Neural progenitor cell (in vitro differentiated cells): ENCODE data around the gene BRCA1. TPM values are rescaled to one million over a fixed set of nuclear protein-coding genes. Genes with fewer than 3 reads are reported as not detected.
A peak's percentile ranks its signal among the peaks of the same experiment; 100 is the strongest.

Source experiments
- DNase-seq: peaks from one replicate; pipeline ENCODE4 v3.0.0-alpha.2; 2016; ENCODE audit warnings: low spot score
- H2AFZ ChIP-seq: fragments of 200-600 bp; sonication (generic); replicated peaks from 2 replicates; pipeline ENCODE4 v1.6.1; 2016; ENCODE audit warnings: antibody characterized with exemption
- H3F3A ChIP-seq: fragments of 200-600 bp; sonication (generic); 2 replicates; pipeline ENCODE4 v1.6.1; 2016; ENCODE audit warnings: antibody characterized with exemption, low read depth
- H3K27ac ChIP-seq: fragments of 200-600 bp; sonication (generic); 2 replicates; pipeline ENCODE4 v1.5.1; 2016; ENCODE audit warnings: mild to moderate bottlenecking
- H3K27me3 ChIP-seq: fragments of 200-600 bp; sonication (generic); 2 replicates; pipeline ENCODE4 v1.6.1; 2016; ENCODE audit warnings: mild to moderate bottlenecking, moderate library complexity
- H3K36me3 ChIP-seq: fragments of 200-600 bp; sonication (generic); 2 replicates; pipeline ENCODE4 v1.5.1; 2016
- H3K4me1 ChIP-seq: fragments of 200-600 bp; sonication (generic); 2 replicates; pipeline ENCODE4 v1.6.1; 2016; ENCODE audit warnings: mixed run types
- H3K4me2 ChIP-seq: fragments of 200-600 bp; sonication (generic); 2 replicates; pipeline ENCODE4 v1.6.1; 2016
- H3K4me3 ChIP-seq: fragments of 200-600 bp; sonication (generic); 2 replicates; pipeline ENCODE4 v1.5.1; 2016
- H3K79me2 ChIP-seq: fragments of 200-600 bp; sonication (generic); 2 replicates; pipeline ENCODE4 v1.6.1; 2016; ENCODE audit warnings: low read depth
- H3K9ac ChIP-seq: fragments of 200-600 bp; sonication (generic); 2 replicates; pipeline ENCODE4 v1.6.1; 2016
- H3K9me3 ChIP-seq: fragments of 200-600 bp; sonication (generic); 2 replicates; pipeline ENCODE4 v1.5.1; 2016; ENCODE audit warnings: low read depth
- H4K20me1 ChIP-seq: fragments of 200-600 bp; sonication (generic); 2 replicates; pipeline ENCODE4 v1.6.1; 2016; ENCODE audit warnings: low read depth
- H3K27ac Mint-ChIP-seq: 3 replicates; pipeline ENCODE4 v1.8.0; 2021; ENCODE audit warnings: mixed read lengths
- H3K27me3 Mint-ChIP-seq: 2 replicates; pipeline ENCODE4 v1.8.0; 2022; ENCODE audit warnings: low read depth, mild to moderate bottlenecking, inconsistent platforms, moderate library complexity, mixed read lengths; ENCODE audit not compliant: insufficient read depth
- H3K36me3 Mint-ChIP-seq: 3 replicates; pipeline ENCODE4 v1.8.0; 2021; ENCODE audit warnings: mixed read lengths
- H3K4me1 Mint-ChIP-seq: 3 replicates; pipeline ENCODE4 v1.8.0; 2021; ENCODE audit warnings: mixed read lengths
- H3K4me3 Mint-ChIP-seq: 3 replicates; pipeline ENCODE4 v1.8.0; 2021; ENCODE audit warnings: mild to moderate bottlenecking, moderate library complexity, mixed read lengths
- H3K9me3 Mint-ChIP-seq: 3 replicates; pipeline ENCODE4 v1.8.0; 2020; ENCODE audit warnings: mixed read lengths
- CTCF ChIP-seq: fragments of 200-600 bp; sonication (generic); IDR thresholded peaks from 2 replicates; pipeline ENCODE4 v1.5.1; 2017; ENCODE audit warnings: antibody characterized with exemption, mild to moderate bottlenecking
- EZH2 ChIP-seq: fragments of 200-600 bp; sonication (generic); IDR thresholded peaks from 2 replicates; pipeline ENCODE4 v1.6.1; 2017; ENCODE audit warnings: antibody characterized with exemption, mild to moderate bottlenecking, moderate library complexity
- EZH2phosphoT487 ChIP-seq: fragments of 200-600 bp; sonication (generic); IDR thresholded peaks from 2 replicates; pipeline ENCODE4 v1.6.1; 2017; ENCODE audit warnings: antibody characterized with exemption
- total RNA-seq: library from RNA; depleted of rRNA; stranded (reverse); fragments of >200 nt; gene quantifications from 2 replicates; pipeline ENCODE4 v1.2.3, GENCODE V29; 2015; ENCODE audit warnings: low replicate concordance

BRCA1 gene
- total RNA-seq, 1 donor from 2014 or later, result 77.3 TPM

DNA sequence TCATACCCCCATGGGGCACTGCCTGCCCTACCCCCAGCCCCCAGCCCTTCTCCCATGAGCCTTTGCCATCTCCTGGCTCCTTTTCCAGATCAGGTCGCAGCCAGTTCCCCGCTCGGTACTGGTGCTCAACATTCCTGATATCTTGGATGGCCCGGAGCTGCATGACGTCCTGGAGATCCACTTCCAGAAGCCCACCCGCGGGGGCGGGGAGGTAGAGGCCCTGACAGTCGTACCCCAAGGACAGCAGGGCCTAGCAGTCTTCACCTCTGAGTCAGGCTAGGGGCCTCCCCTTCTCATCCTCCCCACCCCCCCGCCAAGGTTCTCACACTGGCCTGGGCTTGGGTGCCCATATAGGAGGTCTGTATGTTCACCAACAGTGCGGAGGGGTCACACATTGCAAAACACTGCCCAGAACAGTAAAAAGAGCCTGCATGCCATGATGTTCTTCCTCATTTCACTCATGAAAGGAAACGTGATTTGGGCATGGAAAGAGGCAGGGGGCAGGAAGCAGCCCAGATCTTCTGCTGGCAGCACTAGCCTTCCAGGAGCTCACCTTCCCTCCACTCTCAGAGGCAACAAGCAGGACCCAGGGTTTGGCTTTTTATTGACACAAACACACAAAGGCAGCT lies 111.0 kb downstream of the BRCA1 start:
- Histone ChIP-seq H3K36me3 (no peaks in the 10 kb centered on the region), H2AFZ (no peak overlapping the region), H3K27me3 (no peaks in the 10 kb centered on the region), H3K4me1 (peaks cover 7% of the 10 kb centered on the region), H4K20me1 (peaks cover 15% of the 10 kb centered on the region), H3F3A (peaks cover 6% of the 10 kb centered on the region), H3K4me2 (no peak overlapping the region), H3K4me3 (no peak overlapping the region), H3K79me2 (peaks cover 16% of the 10 kb centered on the region), H3K9me3 (no peaks in the 10 kb centered on the region), H3K27ac (no peak overlapping the region), H3K9ac (no peak overlapping the region)
- TF ChIP-seq EZH2 (no peak), EZH2phosphoT487 (no peak)
- Mint-ChIP-seq H3K9me3 (no peaks in the 10 kb centered on the region), H3K27ac (peak overlapping the region; percentile 89), H3K4me3 (peak overlapping the region; percentile 15), H3K4me1 (peaks cover 42% of the 10 kb centered on the region), H3K36me3 (peaks cover 10% of the 10 kb centered on the region), H3K27me3 (no peaks in the 10 kb centered on the region)
- no peak for DNase-seq

- no peaks in the 10 kb centered on the region for H3K9me3 Mint-ChIP-seq
- H3K27me3 Mint-ChIP-seq, result no peaks in the 10 kb centered on the region
- Histone ChIP-seq H4K20me1 (peaks cover 7% of the 10 kb centered on the region), H3K4me3 (no peak overlapping the region), H3K27ac (no peak overlapping the region), H3K36me3 (no peaks in the 10 kb centered on the region), H3K4me1 (peaks cover 3% of the 10 kb centered on the region), H3K9ac (no peak overlapping the region), H3K4me2 (no peak overlapping the region), H3K27me3 (no peaks in the 10 kb centered on the region), H3F3A (peaks cover 6% of the 10 kb centered on the region), H3K79me2 (peaks cover 7% of the 10 kb centered on the region), H3K9me3 (no peaks in the 10 kb centered on the region), H2AFZ (no peak overlapping the region)
- H3K4me1 Mint-ChIP-seq, result peaks cover 33% of the 10 kb centered on the region
- TF ChIP-seq CTCF (no peak), EZH2phosphoT487 (no peak)
- no peak for DNase-seq
- peak overlapping the region; percentile 58 for H3K4me3 Mint-ChIP-seq
- no peak overlapping the region for H3K27ac Mint-ChIP-seq
- peaks cover 10% of the 10 kb centered on the region for H3K36me3 Mint-ChIP-seq
These were observed 111.9 kb downstream of the BRCA1 start for GRCh38 chr17:43013296-43013695.

DNA sequence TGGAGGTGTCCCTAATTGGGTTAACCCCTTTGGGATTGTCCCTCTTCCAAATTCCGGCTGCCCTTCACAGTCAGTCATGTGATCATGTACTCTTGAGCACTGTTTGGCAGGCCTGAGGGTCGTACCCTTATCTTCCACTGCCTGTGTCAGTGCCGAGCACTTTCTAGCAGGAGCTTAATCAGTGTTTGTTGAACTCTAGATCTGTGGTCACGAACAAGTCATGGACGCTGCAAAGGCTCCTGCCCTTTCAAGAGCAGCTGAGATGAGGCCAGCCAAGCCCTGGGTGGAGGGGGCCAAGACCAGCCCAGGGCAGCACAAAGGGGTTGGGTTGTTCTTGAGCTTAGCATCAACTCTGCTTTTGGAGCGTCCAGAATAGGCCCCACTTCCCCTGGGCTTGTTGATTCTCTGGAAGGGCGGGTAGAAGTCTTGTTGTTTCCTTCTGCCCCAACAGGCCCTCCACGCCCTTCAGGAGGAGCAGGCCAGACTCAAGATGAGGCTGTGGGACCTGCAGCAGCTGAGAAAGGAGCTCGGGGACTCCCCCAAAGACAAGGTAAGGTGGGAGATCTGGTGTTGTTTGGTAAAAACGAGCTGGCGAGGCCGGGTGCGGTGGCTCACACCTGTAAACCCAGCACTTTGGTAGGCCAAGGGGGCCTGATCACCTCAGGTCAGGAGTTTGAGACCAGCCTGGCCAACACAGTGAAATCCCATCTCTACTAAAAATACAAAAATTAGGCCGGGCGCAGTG lies 113.3 kb downstream of the BRCA1 start:
- Histone ChIP-seq H2AFZ (no peak overlapping the region), H4K20me1 (no peaks in the 10 kb centered on the region), H3K4me1 (no peaks in the 10 kb centered on the region), H3K27me3 (no peaks in the 10 kb centered on the region), H3K27ac (no peak overlapping the region), H3K4me2 (no peak overlapping the region), H3K9me3 (no peaks in the 10 kb centered on the region), H3K79me2 (no peaks in the 10 kb centered on the region), H3K9ac (no peak overlapping the region), H3K4me3 (no peak overlapping the region), H3F3A (peaks cover 7% of the 10 kb centered on the region), H3K36me3 (no peaks in the 10 kb centered on the region)
- no peak for DNase-seq
- TF ChIP-seq EZH2phosphoT487, result no peak
- TF ChIP-seq EZH2, result no peak
- no peak for TF ChIP-seq CTCF
- Mint-ChIP-seq H3K27ac (peak overlapping the region; percentile 66), H3K36me3 (peaks cover 4% of the 10 kb centered on the region), H3K4me1 (peaks cover 25% of the 10 kb centered on the region), H3K27me3 (no peaks in the 10 kb centered on the region), H3K9me3 (no peaks in the 10 kb centered on the region), H3K4me3 (peak overlapping the region; percentile 21)
